HCT116 (cell line): Measurements from ENCODE around the gene KRTAP10-7. TPM values are rescaled to one million over a fixed set of nuclear protein-coding genes. Genes with fewer than 3 reads are reported as not detected.

Source experiments
- ATAC-seq: fragments of 200-7000 bp; cut with Tn5 transposase; 2 replicates; pipeline ENCODE4 v1.9.1; 2020; ENCODE audit warnings: mild to moderate bottlenecking, moderate library complexity
- BruUV-seq: library from RNA; stranded (reverse); fragments of 400-500 nt; replicated peaks from 2 replicates; lab custom pipeline; 2021; lab: Mats Ljungman, UMichigan
- CTCF ChIA-PET: fragments of 300-600 bp; sonication (Branson Sonifier 250); formaldehyde crosslinking; loops from one replicate; lab custom pipeline; 2021; ENCODE audit warnings: antibody characterized with exemption; lab: Charles Lee
- POLR2A ChIA-PET: fragments of 300-600, 350-600 bp; sonication (Branson Sonifier 250); formaldehyde crosslinking; loops from one replicate; lab custom pipeline; 2021; ENCODE audit warnings: antibody characterized with exemption; lab: Charles Lee
- RAD21 ChIA-PET, 2 experiments: fragments of 300-600 bp; sonication (Branson Sonifier 250); formaldehyde crosslinking; loops; one replicate each; lab custom pipeline; 2023; ENCODE audit warnings: low total read pairs in 2 of 2; ENCODE audit not compliant: uncharacterized antibody in 2 of 2, unreplicated experiment in 2 of 2, low non-redundant PET in 1 of 2; lab: Charles Lee
- DNase-seq: peaks from one replicate; pipeline ENCODE4 v3.0.0-alpha.2; 2010; ENCODE audit warnings: low read depth, low spot score
- H2AFZ ChIP-seq: fragments of 200-600 bp; shearing (Covaris generic), sonication (generic); 2 replicates; pipeline ENCODE4 v1.6.1; 2017; ENCODE audit warnings: low read depth, mixed run types, mixed read lengths, antibody characterized with exemption, low read length; ENCODE audit not compliant: poor library complexity, severe bottlenecking
- H3K27ac ChIP-seq: 2 replicates; pipeline ENCODE4 v1.5.1; 2012; ENCODE audit warnings: low read depth, low read length
- H3K27me3 ChIP-seq: fragments of 200-600 bp; sonication (generic); 2 replicates; pipeline ENCODE4 v1.6.1; 2016; ENCODE audit warnings: mixed run types, low read length, mixed read lengths; ENCODE audit not compliant: insufficient read depth
- H3K36me3 ChIP-seq, 2 experiments: fragments of 200-500 bp in 1 of 2; fragments of 200-600 bp in 1 of 2; sonication (Bioruptor generic) in 1 of 2; sonication (generic) in 1 of 2; 2 replicates each; pipeline versions ENCODE4 v1.5.1 to v1.6.1; 2014 to 2016; ENCODE audit warnings: low read length in 2 of 2, inconsistent platforms in 1 of 2, mixed read lengths in 1 of 2, mixed run types in 1 of 2; ENCODE audit not compliant: insufficient read depth in 2 of 2, control insufficient read depth in 1 of 2
- H3K4me1 ChIP-seq, 2 experiments: fragments of 200-600 bp in 1 of 2; sonication (generic) in 1 of 2; 2 replicates each; pipeline versions ENCODE4 v1.5.1 to v1.6.1; 2012 to 2017; ENCODE audit warnings: low read length in 2 of 2, inconsistent platforms in 1 of 2, mild to moderate bottlenecking in 1 of 2, mixed read lengths in 1 of 2, mixed run types in 1 of 2, moderate library complexity in 1 of 2; ENCODE audit not compliant: insufficient read depth in 2 of 2, control insufficient read depth in 1 of 2
- H3K4me2 ChIP-seq: fragments of 200-600 bp; sonication (generic); 2 replicates; pipeline ENCODE4 v1.6.1; 2017; ENCODE audit warnings: mixed run types, low read length, mixed read lengths
- H3K4me3 ChIP-seq, 2 experiments: fragments of 200-600 bp in 1 of 2; sonication (generic) in 1 of 2; replicated peaks in 1 of 2; 2 replicates each; pipeline ENCODE4 v1.5.1; 2011 to 2016; ENCODE audit warnings: low read length in 2 of 2, control low read depth in 1 of 2, low read depth in 1 of 2, mild to moderate bottlenecking in 1 of 2, mixed read lengths in 1 of 2, mixed run types in 1 of 2
- H3K79me2 ChIP-seq: fragments of 200-600 bp; sonication (generic); 2 replicates; pipeline ENCODE4 v1.6.1; 2017; ENCODE audit warnings: mild to moderate bottlenecking, mixed run types, low read length, moderate library complexity, mixed read lengths; ENCODE audit not compliant: insufficient read depth
- H3K9ac ChIP-seq: fragments of 200-600 bp; sonication (generic); 2 replicates; pipeline ENCODE4 v1.6.1; 2016; ENCODE audit warnings: low read length, mixed read lengths
- H3K9me2 ChIP-seq: fragments of 200-600 bp; sonication (generic), shearing (Covaris generic); 2 replicates; pipeline ENCODE4 v1.6.1; 2017; ENCODE audit warnings: mixed run types, mild to moderate bottlenecking, moderate library complexity; ENCODE audit not compliant: insufficient read depth
- H3K9me3 ChIP-seq, 2 experiments: fragments of 200-500 bp in 1 of 2; fragments of 200-600 bp in 1 of 2; sonication (Bioruptor generic) in 1 of 2; sonication (generic) in 1 of 2; 2 replicates each; pipeline ENCODE4 v1.6.1; 2014 to 2017; ENCODE audit warnings: low read length in 2 of 2, mixed read lengths in 2 of 2, inconsistent platforms in 1 of 2, low read depth in 1 of 2, mild to moderate bottlenecking in 1 of 2, mixed run types in 1 of 2, moderate library complexity in 1 of 2; ENCODE audit not compliant: control insufficient read depth in 1 of 2, insufficient read depth in 1 of 2
- H4K20me1 ChIP-seq: fragments of 200-600 bp; sonication (generic), shearing (Covaris generic); 2 replicates; pipeline ENCODE4 v1.6.1; 2017; ENCODE audit warnings: mixed run types, mild to moderate bottlenecking, moderate library complexity; ENCODE audit not compliant: insufficient read depth
- ATF3 ChIP-seq: IDR thresholded peaks from 2 replicates; pipeline ENCODE4 v1.6.1; 2012
- CBX3 ChIP-seq: IDR thresholded peaks from 2 replicates; pipeline ENCODE4 v1.6.1; 2012; ENCODE audit warnings: low read depth
- CEBPB ChIP-seq: IDR thresholded peaks from 2 replicates; pipeline ENCODE4 v1.6.1; 2012; ENCODE audit warnings: low read depth
- CTCF ChIP-seq, 3 experiments: fragments of 200-600 bp in 1 of 3; sonication (generic) in 1 of 3; IDR thresholded peaks in 2 of 3; conservative IDR thresholded peaks in 1 of 3; 2 replicates each; pipeline ENCODE4 v1.5.1; 2012 to 2017; ENCODE audit warnings: low read depth in 2 of 3, low read length in 2 of 3, antibody characterized with exemption in 1 of 3, borderline replicate concordance in 1 of 3, control low read depth in 1 of 3, mild to moderate bottlenecking in 1 of 3, mixed read lengths in 1 of 3, mixed run types in 1 of 3, moderate library complexity in 1 of 3; ENCODE audit not compliant: insufficient read depth in 1 of 3
- ELF1 ChIP-seq: IDR thresholded peaks from 2 replicates; pipeline ENCODE4 v1.6.1; 2012; ENCODE audit warnings: low read depth, borderline replicate concordance
- EZH2 ChIP-seq: fragments of 200-600 bp; sonication (generic); IDR thresholded peaks from 2 replicates; pipeline ENCODE4 v1.6.1; 2017; ENCODE audit warnings: antibody characterized with exemption, mixed run types
- EZH2phosphoT487 ChIP-seq: fragments of 200-600 bp; IDR thresholded peaks from 2 replicates; pipeline ENCODE4 v1.6.1; 2018; ENCODE audit warnings: antibody characterized with exemption, borderline replicate concordance
- FOSL1 ChIP-seq: IDR thresholded peaks from 2 replicates; pipeline ENCODE4 v1.6.1; 2012; ENCODE audit warnings: low read depth
- JUND ChIP-seq: IDR thresholded peaks from 2 replicates; pipeline ENCODE4 v1.6.1; 2012
- POLR2A ChIP-seq: IDR thresholded peaks from 2 replicates; pipeline ENCODE4 v1.7.0; 2011; ENCODE audit warnings: borderline replicate concordance; ENCODE audit not compliant: insufficient read depth, insufficient read length; ENCODE audit errors: extremely low read depth
- RAD21 ChIP-seq: IDR thresholded peaks from 2 replicates; pipeline ENCODE4 v1.6.1; 2012; ENCODE audit warnings: low read depth, mild to moderate bottlenecking
- SIN3A ChIP-seq: IDR thresholded peaks from 2 replicates; pipeline ENCODE4 v1.6.1; 2012; ENCODE audit warnings: low read depth
- SP1 ChIP-seq: IDR thresholded peaks from 2 replicates; pipeline ENCODE4 v1.6.1; 2012; ENCODE audit warnings: low read depth
- SRF ChIP-seq: IDR thresholded peaks from 2 replicates; pipeline ENCODE4 v1.6.1; 2012; ENCODE audit warnings: low read depth
- ZBTB33 ChIP-seq: IDR thresholded peaks from 2 replicates; pipeline ENCODE4 v1.6.1; 2011; ENCODE audit warnings: mild to moderate bottlenecking, low read length, moderate library complexity; ENCODE audit not compliant: insufficient replicate concordance; ENCODE audit errors: extremely low read depth
- ZFX ChIP-seq: fragments of 450-650 bp; IDR thresholded peaks from 2 replicates; pipeline ENCODE4 v1.6.1; 2017
- ZNF274 ChIP-seq: fragments of 200-500 bp; sonication (Bioruptor generic); IDR thresholded peaks from 2 replicates; pipeline ENCODE4 v1.6.1; 2014; ENCODE audit warnings: mild to moderate bottlenecking, low read depth, low read length, inconsistent platforms
- intact Hi-C: fragments of 100-400 bp; cut with micrococcal nuclease; formaldehyde crosslinking; loops from 2 replicates; pipeline ENCODE4 v1.10.0; 2022
- total RNA-seq: library from RNA; stranded (reverse); gene quantifications from one replicate; pipeline ENCODE4 v1.2.1, GENCODE V29; 2021; ENCODE audit not compliant: unreplicated experiment
- TF ChIP-seq, protein P1 (sequence below): IDR thresholded peaks from 2 replicates; pipeline ENCODE4 v1.6.1; 2012
- TF ChIP-seq, protein P2 (sequence below): IDR thresholded peaks from 2 replicates; pipeline ENCODE4 v1.6.1; 2012; ENCODE audit warnings: low read depth

The KRTAP10-7 gene
- total RNA-seq, 1 experiment from 2014 or later: not detected

DNA sequence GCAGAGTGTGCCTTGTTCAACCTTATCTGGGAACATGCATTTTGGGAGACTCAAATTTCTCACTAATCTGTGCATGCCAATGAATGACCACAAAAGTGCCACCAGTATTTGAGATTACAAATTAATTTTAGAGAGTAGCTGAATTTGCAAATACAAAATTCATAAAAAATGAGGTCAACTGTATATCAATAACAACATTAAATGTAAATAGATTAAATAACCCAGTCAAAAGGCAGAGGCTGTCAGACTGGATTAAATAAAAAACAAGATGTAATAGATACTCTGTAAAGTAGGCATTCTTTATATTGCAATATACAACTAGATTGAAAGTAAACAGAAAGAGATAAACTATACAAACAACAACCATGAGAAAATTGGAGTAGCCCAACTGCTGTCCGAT, 36.3 kb upstream of the KRTAP10-7 start:
- Histone ChIP-seq H3K9me2 (no peaks in the 10 kb centered on the region), H3K4me1 (no peaks in the 10 kb centered on the region), H3K9ac (no peak overlapping the region), H3K9me3 (no peaks in the 10 kb centered on the region), H4K20me1 (no peaks in the 10 kb centered on the region), H3K4me3 (no peak overlapping the region), H3K36me3 (no peaks in the 10 kb centered on the region), H3K27me3 (no peaks in the 10 kb centered on the region; the same call in 1 of the 2 replicates), H3K79me2 (no peaks in the 10 kb centered on the region), H3K27ac (no peak overlapping the region), H2AFZ (no peak overlapping the region), H3K4me2 (no peak overlapping the region)
- ChIA-PET RAD21 (no interaction called here), CTCF (no interaction called here), POLR2A (no interaction called here)
- no peak for ATAC-seq
- intact Hi-C loops: loop anchor here (10.0 kb wide), 1 partner anchor 111 kb away; no protein-coding TSS in a partner anchor
- no peak for DNase-seq
- TF ChIP-seq, protein P1, sequence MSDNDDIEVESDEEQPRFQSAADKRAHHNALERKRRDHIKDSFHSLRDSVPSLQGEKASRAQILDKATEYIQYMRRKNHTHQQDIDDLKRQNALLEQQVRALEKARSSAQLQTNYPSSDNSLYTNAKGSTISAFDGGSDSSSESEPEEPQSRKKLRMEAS: no peak
- no peak for TF ChIP-seq EZH2phosphoT487
- no peak for TF ChIP-seq EZH2
- TF ChIP-seq RAD21: no peak
- TF ChIP-seq, protein P2, sequence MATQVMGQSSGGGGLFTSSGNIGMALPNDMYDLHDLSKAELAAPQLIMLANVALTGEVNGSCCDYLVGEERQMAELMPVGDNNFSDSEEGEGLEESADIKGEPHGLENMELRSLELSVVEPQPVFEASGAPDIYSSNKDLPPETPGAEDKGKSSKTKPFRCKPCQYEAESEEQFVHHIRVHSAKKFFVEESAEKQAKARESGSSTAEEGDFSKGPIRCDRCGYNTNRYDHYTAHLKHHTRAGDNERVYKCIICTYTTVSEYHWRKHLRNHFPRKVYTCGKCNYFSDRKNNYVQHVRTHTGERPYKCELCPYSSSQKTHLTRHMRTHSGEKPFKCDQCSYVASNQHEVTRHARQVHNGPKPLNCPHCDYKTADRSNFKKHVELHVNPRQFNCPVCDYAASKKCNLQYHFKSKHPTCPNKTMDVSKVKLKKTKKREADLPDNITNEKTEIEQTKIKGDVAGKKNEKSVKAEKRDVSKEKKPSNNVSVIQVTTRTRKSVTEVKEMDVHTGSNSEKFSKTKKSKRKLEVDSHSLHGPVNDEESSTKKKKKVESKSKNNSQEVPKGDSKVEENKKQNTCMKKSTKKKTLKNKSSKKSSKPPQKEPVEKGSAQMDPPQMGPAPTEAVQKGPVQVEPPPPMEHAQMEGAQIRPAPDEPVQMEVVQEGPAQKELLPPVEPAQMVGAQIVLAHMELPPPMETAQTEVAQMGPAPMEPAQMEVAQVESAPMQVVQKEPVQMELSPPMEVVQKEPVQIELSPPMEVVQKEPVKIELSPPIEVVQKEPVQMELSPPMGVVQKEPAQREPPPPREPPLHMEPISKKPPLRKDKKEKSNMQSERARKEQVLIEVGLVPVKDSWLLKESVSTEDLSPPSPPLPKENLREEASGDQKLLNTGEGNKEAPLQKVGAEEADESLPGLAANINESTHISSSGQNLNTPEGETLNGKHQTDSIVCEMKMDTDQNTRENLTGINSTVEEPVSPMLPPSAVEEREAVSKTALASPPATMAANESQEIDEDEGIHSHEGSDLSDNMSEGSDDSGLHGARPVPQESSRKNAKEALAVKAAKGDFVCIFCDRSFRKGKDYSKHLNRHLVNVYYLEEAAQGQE: no peak
- no peak for TF ChIP-seq JUND
- no peak for TF ChIP-seq CTCF (IDR thresholded peaks at IDR 0.05 in 2 of 3, conservative IDR thresholded peaks at IDR 0.05 in 1 of 3; ENCODE audit: borderline replicate concordance in 1 of 3, insufficient read depth in 1 of 3, low read depth in 2 of 3, low read length in 2 of 3)
- no peak for TF ChIP-seq CEBPB
- no peak for TF ChIP-seq SP1
- TF ChIP-seq ZBTB33: no peak
- no peak for TF ChIP-seq SIN3A
- TF ChIP-seq ZNF274: no peak
- TF ChIP-seq ELF1: no peak
- no peak for TF ChIP-seq ZFX
- TF ChIP-seq SRF: no peak
- TF ChIP-seq POLR2A: no peak
- TF ChIP-seq ATF3: no peak
- TF ChIP-seq FOSL1: no peak
- no peak for TF ChIP-seq CBX3
- BruUV-seq: no TSS peak
